DOHH2 (cell line): Measurements from ENCODE around the gene MID1.

Experiments
- EZH2phosphoT487 ChIP-seq: fragments of 200-600 bp; sonication (generic); IDR thresholded peaks from 2 replicates; pipeline ENCODE4 v1.6.1; 2017; ENCODE audit warnings: borderline replicate concordance, mild to moderate bottlenecking, antibody characterized with exemption, low read length, moderate library complexity, mixed read lengths
- TF ChIP-seq, protein P1 (sequence below): fragments of 200-600 bp; sonication (generic); IDR thresholded peaks from one replicate; pipeline ENCODE4 v1.5.1; 2014; ENCODE audit warnings: antibody characterized with exemption, mild to moderate bottlenecking, low read depth, low read length; ENCODE audit not compliant: poor library complexity, severe bottlenecking

GRCh38 chrX:10447564-10448214 lies 172.7 kb downstream of the MID1 start:
- TF ChIP-seq, protein P1, sequence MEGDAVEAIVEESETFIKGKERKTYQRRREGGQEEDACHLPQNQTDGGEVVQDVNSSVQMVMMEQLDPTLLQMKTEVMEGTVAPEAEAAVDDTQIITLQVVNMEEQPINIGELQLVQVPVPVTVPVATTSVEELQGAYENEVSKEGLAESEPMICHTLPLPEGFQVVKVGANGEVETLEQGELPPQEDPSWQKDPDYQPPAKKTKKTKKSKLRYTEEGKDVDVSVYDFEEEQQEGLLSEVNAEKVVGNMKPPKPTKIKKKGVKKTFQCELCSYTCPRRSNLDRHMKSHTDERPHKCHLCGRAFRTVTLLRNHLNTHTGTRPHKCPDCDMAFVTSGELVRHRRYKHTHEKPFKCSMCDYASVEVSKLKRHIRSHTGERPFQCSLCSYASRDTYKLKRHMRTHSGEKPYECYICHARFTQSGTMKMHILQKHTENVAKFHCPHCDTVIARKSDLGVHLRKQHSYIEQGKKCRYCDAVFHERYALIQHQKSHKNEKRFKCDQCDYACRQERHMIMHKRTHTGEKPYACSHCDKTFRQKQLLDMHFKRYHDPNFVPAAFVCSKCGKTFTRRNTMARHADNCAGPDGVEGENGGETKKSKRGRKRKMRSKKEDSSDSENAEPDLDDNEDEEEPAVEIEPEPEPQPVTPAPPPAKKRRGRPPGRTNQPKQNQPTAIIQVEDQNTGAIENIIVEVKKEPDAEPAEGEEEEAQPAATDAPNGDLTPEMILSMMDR: no peak
- no peak for TF ChIP-seq EZH2phosphoT487
